HepG2 (cell line): ENCODE measurements around the gene ANKRD52. TPM values are rescaled to one million over a fixed set of nuclear protein-coding genes. Genes with fewer than 3 reads are reported as not detected.

Experiments
- ATF2 ChIP-seq: sonication (generic); formaldehyde crosslinking; IDR thresholded peaks from 2 replicates; pipeline ENCODE4 v1.4.0; 2020; ENCODE audit warnings: missing genetic modification reagents
- GABPB1 ChIP-seq: IDR thresholded peaks from 2 replicates; pipeline ENCODE4 v1.6.1; 2016; ENCODE audit warnings: mild to moderate bottlenecking, missing genetic modification reagents, moderate library complexity, missing compliant biosample characterization
- HDAC2 ChIP-seq: sonication (generic); formaldehyde crosslinking; IDR thresholded peaks from 2 replicates; pipeline ENCODE4 v1.4.0; 2020; ENCODE audit warnings: missing genetic modification reagents
- IRX3 ChIP-seq: sonication (generic); formaldehyde crosslinking; IDR thresholded peaks from 2 replicates; pipeline ENCODE4 v1.8.1; 2023; ENCODE audit warnings: mild to moderate bottlenecking, low read depth, missing genetic modification reagents, borderline replicate concordance
- MAZ ChIP-seq, 2 experiments: sonication (generic) in 1 of 2; formaldehyde crosslinking in 1 of 2; IDR thresholded peaks; 2 replicates each; pipeline versions ENCODE4 v1.5.0 to v1.6.1; 2012 to 2020; ENCODE audit warnings: low read depth in 2 of 2, mild to moderate bottlenecking in 2 of 2, borderline replicate concordance in 1 of 2, improper control_type of control experiment in 1 of 2, low read length in 1 of 2, missing genetic modification reagents in 1 of 2, moderate library complexity in 1 of 2
- MIER2 ChIP-seq: IDR thresholded peaks from 2 replicates; pipeline ENCODE4 v1.6.1; 2016; ENCODE audit warnings: missing biosample characterization, missing genetic modification reagents
- NFE2L2 ChIP-seq: fragments of 150-350 bp; IDR thresholded peaks from 2 replicates; pipeline ENCODE4 v1.6.1; 2014; ENCODE audit warnings: low read length
- TAF1 ChIP-seq: sonication (generic); formaldehyde crosslinking; IDR thresholded peaks from 2 replicates; pipeline ENCODE4 v1.4.0; 2020; ENCODE audit warnings: missing genetic modification reagents
- ZNF230 ChIP-seq: sonication (generic); formaldehyde crosslinking; IDR thresholded peaks from 2 replicates; pipeline ENCODE4 v1.4.0; 2020; ENCODE audit warnings: mild to moderate bottlenecking, missing genetic modification reagents
- ZNF720 ChIP-seq: sonication (generic); formaldehyde crosslinking; IDR thresholded peaks from 2 replicates; pipeline ENCODE4 v1.4.0; 2020; ENCODE audit warnings: missing genetic modification reagents
- ZNF724P ChIP-seq: sonication (generic); formaldehyde crosslinking; IDR thresholded peaks from 2 replicates; pipeline ENCODE4 v1.8.0; 2022; ENCODE audit warnings: missing genetic modification reagents, borderline replicate concordance
- polyA plus RNA-seq, 8 experiments: library from polyadenylated mRNA; depleted of rRNA in 3 of 8; stranded (reverse) in 7 of 8; unstranded in 1 of 8; fragments of >200 nt; fragmentation: Illumina TruSeq in 4 of 8; extraction: Trizol in 4 of 8; gene quantifications; 2 replicates each; pipeline versions ENCODE4 v1.2.1 to v1.2.3, GENCODE V29; 2011 to 2016; ENCODE audit warnings: low read depth in 4 of 8, missing spikeins in 1 of 8, mixed read lengths in 1 of 8; ENCODE audit not compliant: insufficient read depth in 1 of 8
- total RNA-seq, 5 experiments: library from RNA; depleted of rRNA; stranded (reverse); fragments of >200 nt; fragmentation: Illumina TruSeq; extraction: Trizol; gene quantifications; 2 replicates each; pipeline ENCODE4 v1.2.3, GENCODE V29; 2016; ENCODE audit warnings: low read depth in 1 of 5
- TF ChIP-seq, protein P1 (sequence below): IDR thresholded peaks from 2 replicates; pipeline ENCODE4 v1.6.1; 2016
- TF ChIP-seq, protein P2 (sequence below): sonication (generic); formaldehyde crosslinking; IDR thresholded peaks from 2 replicates; pipeline ENCODE4 v1.4.0; 2020; ENCODE audit warnings: missing genetic modification reagents
- TF ChIP-seq, protein P3 (sequence below): sonication (generic); formaldehyde crosslinking; IDR thresholded peaks from 2 replicates; pipeline ENCODE4 v1.5.0; 2020; ENCODE audit warnings: mild to moderate bottlenecking, missing genetic modification reagents
- TF ChIP-seq, protein P4 (sequence below): sonication (generic); formaldehyde crosslinking; IDR thresholded peaks from 2 replicates; pipeline ENCODE4 v1.4.0; 2020; ENCODE audit warnings: mild to moderate bottlenecking, missing genetic modification reagents

The ANKRD52 gene
- total and polyA plus RNA-seq, 2 of the 13 experiments (the other 11 are each of a cell fraction or from before 2014, with no cell fraction given) = 7.8 to 9.2 TPM

DNA sequence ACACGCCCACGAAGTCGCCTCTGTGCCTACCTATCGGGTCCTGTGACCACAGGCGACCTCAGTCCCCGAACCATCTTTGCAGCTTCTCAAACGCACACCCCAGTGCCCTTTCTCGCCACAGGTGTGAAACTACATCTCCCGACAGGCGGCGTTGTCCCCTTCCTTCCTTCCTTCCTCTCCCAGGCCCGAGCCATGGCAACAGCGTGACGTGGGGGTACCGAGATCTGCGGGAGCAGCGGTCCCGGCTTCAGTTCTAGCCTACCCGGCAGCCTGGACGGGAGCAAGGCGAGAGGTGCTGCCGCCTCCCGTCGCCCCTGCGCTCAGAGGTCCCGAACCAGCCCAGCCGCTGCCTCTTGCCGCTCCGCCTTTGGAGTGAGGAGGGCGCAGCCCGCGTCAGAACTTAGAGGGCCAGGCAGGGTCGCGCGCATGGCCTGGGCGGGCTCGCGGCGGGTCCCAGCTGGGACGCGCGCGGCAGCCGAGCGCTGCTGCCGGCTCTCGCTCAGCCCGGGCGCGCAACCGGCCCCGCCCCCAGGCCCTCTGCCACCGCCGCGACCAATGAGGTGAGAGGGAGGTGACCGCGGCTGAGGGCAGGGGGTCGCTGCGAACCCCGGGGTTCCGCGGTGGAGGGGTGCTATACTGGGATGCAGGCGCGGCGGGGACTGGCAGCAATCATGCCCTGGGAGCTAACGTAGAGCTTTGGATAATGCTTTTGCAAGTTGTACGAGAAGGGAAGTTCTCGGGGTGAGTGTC lies 8.7 kb upstream of the ANKRD52 start, which contains the start of gene COQ10A (continued):
- TF ChIP-seq, protein P1, sequence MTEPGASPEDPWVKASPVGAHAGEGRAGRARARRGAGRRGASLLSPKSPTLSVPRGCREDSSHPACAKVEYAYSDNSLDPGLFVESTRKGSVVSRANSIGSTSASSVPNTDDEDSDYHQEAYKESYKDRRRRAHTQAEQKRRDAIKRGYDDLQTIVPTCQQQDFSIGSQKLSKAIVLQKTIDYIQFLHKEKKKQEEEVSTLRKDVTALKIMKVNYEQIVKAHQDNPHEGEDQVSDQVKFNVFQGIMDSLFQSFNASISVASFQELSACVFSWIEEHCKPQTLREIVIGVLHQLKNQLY (CRISPR knock-in tag) = 0 out of 2 replicates have a peak, but pooled peaks have one; percentile 39
- TF ChIP-seq ATF2 (CRISPR knock-in tag) (no peak; the same call in 1 of the 2 replicates), MIER2 (CRISPR knock-in tag) (0 out of 2 replicates have a peak, but pooled peaks have one; percentile 35), IRX3 (CRISPR knock-in tag) (peak; percentile 90; the same call in 1 of the 2 replicates), ZNF724P (CRISPR knock-in tag) (peak; percentile 71; the same call in 1 of the 2 replicates), NFE2L2 (no peak), GABPB1 (CRISPR knock-in tag) (peak; percentile 93), TAF1 (CRISPR knock-in tag) (peak; percentile 91), ZNF230 (CRISPR knock-in tag) (peak; percentile 66; the same call in 1 of the 2 replicates), HDAC2 (CRISPR knock-in tag) (peak; percentile 81), ZNF720 (CRISPR knock-in tag) (no peak), MAZ (IDR thresholded peaks at IDR 0.05; ENCODE audit: borderline replicate concordance, low read depth, low read length) (no peak), MAZ (CRISPR knock-in tag; IDR thresholded peaks at IDR 0.05; ENCODE audit: low read depth) (peak; percentile 82)
- TF ChIP-seq, protein P2, sequence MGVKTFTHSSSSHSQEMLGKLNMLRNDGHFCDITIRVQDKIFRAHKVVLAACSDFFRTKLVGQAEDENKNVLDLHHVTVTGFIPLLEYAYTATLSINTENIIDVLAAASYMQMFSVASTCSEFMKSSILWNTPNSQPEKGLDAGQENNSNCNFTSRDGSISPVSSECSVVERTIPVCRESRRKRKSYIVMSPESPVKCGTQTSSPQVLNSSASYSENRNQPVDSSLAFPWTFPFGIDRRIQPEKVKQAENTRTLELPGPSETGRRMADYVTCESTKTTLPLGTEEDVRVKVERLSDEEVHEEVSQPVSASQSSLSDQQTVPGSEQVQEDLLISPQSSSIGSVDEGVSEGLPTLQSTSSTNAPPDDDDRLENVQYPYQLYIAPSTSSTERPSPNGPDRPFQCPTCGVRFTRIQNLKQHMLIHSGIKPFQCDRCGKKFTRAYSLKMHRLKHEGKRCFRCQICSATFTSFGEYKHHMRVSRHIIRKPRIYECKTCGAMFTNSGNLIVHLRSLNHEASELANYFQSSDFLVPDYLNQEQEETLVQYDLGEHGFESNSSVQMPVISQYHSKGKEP = no peak
- TF ChIP-seq, protein P3, sequence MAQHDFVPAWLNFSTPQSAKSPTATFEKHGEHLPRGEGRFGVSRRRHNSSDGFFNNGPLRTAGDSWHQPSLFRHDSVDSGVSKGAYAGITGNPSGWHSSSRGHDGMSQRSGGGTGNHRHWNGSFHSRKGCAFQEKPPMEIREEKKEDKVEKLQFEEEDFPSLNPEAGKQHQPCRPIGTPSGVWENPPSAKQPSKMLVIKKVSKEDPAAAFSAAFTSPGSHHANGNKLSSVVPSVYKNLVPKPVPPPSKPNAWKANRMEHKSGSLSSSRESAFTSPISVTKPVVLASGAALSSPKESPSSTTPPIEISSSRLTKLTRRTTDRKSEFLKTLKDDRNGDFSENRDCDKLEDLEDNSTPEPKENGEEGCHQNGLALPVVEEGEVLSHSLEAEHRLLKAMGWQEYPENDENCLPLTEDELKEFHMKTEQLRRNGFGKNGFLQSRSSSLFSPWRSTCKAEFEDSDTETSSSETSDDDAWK = no peak
- TF ChIP-seq, protein P4, sequence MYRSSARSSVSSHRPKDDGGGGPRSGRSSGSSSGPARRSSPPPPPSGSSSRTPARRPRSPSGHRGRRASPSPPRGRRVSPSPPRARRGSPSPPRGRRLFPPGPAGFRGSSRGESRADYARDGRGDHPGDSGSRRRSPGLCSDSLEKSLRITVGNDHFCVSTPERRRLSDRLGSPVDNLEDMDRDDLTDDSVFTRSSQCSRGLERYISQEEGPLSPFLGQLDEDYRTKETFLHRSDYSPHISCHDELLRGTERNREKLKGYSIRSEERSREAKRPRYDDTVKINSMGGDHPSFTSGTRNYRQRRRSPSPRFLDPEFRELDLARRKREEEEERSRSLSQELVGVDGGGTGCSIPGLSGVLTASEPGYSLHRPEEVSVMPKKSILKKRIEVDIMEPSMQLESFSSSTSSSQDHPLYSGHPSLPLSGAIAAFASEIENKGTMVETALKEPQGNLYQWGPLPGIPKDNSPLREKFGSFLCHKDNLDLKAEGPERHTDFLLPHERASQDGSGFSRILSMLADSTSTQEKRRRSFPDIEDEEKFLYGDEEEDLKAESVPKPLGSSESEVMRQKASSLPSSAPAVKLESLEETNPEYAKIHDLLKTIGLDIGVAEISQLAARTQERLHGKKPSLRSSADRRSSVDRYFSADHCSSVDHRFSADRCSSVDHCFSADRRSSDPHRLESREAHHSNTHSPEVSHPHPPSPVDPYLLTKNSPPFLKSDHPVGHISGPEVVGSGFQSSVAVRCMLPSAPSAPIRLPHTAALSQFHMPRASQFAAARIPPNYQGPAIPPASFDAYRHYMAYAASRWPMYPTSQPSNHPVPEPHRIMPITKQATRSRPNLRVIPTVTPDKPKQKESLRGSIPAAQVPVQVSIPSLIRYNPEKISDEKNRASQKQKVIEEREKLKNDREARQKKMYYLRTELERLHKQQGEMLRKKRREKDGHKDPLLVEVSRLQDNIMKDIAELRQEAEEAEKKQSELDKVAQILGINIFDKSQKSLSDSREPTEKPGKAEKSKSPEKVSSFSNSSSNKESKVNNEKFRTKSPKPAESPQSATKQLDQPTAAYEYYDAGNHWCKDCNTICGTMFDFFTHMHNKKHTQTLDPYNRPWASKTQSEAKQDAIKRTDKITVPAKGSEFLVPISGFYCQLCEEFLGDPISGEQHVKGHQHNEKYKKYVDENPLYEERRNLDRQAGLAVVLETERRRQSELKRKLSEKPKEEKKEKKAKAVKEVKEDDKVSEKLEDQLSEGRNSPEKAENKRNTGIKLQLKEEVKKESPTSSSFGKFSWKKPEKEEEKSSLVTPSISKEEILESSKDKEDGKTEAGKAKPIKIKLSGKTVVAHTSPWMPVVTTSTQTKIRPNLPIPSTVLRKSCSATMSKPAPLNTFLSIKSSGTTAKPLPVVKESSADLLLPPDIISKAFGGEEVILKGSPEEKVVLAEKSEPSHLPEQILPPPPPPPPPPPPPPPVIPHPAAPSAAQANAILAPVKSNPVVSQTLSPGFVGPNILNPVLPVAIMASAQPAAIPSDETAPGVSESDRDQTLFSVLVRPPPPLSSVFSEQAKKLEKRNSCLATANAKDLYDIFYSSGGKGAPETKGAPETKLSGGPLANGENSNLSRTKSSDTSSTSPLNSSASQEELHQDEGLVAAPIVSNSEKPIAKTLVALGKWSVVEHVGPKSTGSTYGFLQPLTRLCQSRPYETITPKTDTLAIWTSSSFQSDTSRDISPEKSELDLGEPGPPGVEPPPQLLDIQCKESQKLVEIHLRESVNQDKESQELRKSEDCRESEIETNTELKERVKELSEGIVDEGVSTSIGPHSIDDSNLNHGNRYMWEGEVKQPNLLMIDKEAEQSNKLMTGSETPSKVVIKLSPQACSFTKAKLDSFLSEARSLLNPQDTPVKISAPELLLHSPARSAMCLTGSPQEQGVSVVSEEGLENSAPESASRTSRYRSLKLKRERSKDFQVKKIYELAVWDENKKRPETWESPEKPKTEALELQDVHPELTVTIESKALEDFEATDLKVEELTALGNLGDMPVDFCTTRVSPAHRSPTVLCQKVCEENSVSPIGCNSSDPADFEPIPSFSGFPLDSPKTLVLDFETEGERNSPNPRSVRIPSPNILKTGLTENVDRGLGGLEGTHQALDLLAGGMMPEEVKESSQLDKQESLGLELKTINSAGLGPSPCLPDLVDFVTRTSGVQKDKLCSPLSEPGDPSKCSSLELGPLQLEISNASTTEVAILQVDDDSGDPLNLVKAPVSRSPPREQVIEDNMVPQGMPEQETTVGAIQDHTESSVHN = no peak; the same call in 1 of the 2 replicates
